A549 (cell line): ENCODE results near the gene SLIT3. TPM values are rescaled to one million over a fixed set of nuclear protein-coding genes. Genes with fewer than 3 reads are reported as not detected.

Experiments used
- ATAC-seq, 2 experiments: fragments of 200-7000 bp in 1 of 2; fragments of >200 bp in 1 of 2; cut with Nextera tagmentation in 1 of 2; cut with Tn5 transposase in 1 of 2; 3 replicates each; pipeline versions ENCODE4 v1.8.0 to v1.9.1; 2018 to 2020; ENCODE audit warnings: mild to moderate bottlenecking in 1 of 2, moderate library complexity in 1 of 2
- CTCF ChIA-PET: fragments of 300-600 bp; sonication (Branson Sonifier 250); formaldehyde crosslinking; extraction: SDS; loops from one replicate; lab custom pipeline; 2021; ENCODE audit warnings: antibody characterized with exemption, inconsistent platforms; lab: Yijun Ruan, JAX
- POLR2A ChIA-PET: fragments of 350-600 bp; formaldehyde crosslinking; extraction: SDS; loops from one replicate; lab custom pipeline; 2021; ENCODE audit warnings: antibody characterized with exemption, inconsistent platforms; lab: Yijun Ruan, JAX
- DNase-seq, 2 experiments: peaks; one replicate each; pipeline versions ENCODE4 v3.0.0 to v3.0.0-alpha.2; 2011 to 2016; ENCODE audit warnings: low read depth in 1 of 2, low spot score in 1 of 2
- FAIRE-seq: peaks from 2 replicates; lab custom pipeline; 2011; peaks lifted over from hg19 to GRCh38; lab: Jason Lieb, UNC
- H3K27ac ChIP-seq, 2 experiments: fragments of >200 bp; sonication (Bioruptor Twin); formaldehyde crosslinking; 3 replicates each; pipeline ENCODE4 v1.5.1; 2016 to 2017
- H3K4me1 ChIP-seq: fragments of >200 bp; sonication (Bioruptor Twin); formaldehyde crosslinking; 3 replicates; pipeline ENCODE4 v1.6.1; 2016
- H3K4me2 ChIP-seq: fragments of >200 bp; sonication (Bioruptor Twin); formaldehyde crosslinking; 3 replicates; pipeline ENCODE4 v1.6.1; 2016
- H3K4me3 ChIP-seq: fragments of >200 bp; sonication (Bioruptor Twin); formaldehyde crosslinking; 3 replicates; pipeline ENCODE4 v1.5.1; 2016
- H3K9me3 ChIP-seq: fragments of >200 bp; sonication (Bioruptor Twin); formaldehyde crosslinking; 3 replicates; pipeline ENCODE4 v1.6.1; 2016
- CEBPB ChIP-seq, 2 experiments: fragments of >200 bp in 1 of 2; sonication (Bioruptor Twin) in 1 of 2; formaldehyde crosslinking in 1 of 2; IDR thresholded peaks; 2 replicates each; pipeline ENCODE4 v1.6.1; 2012 to 2016
- CHD2 ChIP-seq: fragments of 150-350 bp; IDR thresholded peaks from 2 replicates; pipeline ENCODE4 v1.6.1; 2014; ENCODE audit warnings: low read length; ENCODE audit not compliant: partially characterized antibody
- EHF ChIP-seq: fragments of 250-450 bp; sonication (Bioruptor Pico); IDR thresholded peaks from 2 replicates; pipeline ENCODE4 v1.5.0; 2020; ENCODE audit warnings: mild to moderate bottlenecking
- EHMT2 ChIP-seq: fragments of 200-600 bp; sonication (generic); IDR thresholded peaks from 2 replicates; pipeline ENCODE4 v1.6.1; 2016; ENCODE audit warnings: antibody characterized with exemption, low read depth, mild to moderate bottlenecking, moderate library complexity
- FOSL2 ChIP-seq, 2 experiments: fragments of 450-650 bp in 1 of 2; fragments of >200 bp in 1 of 2; sonication (Bioruptor Twin) in 1 of 2; formaldehyde crosslinking; IDR thresholded peaks; 2 replicates each; pipeline versions ENCODE4 v1.5.0 to v1.6.1; 2016 to 2020; ENCODE audit warnings: mild to moderate bottlenecking in 1 of 2, moderate library complexity in 1 of 2
- HDAC2 ChIP-seq: fragments of 200-600 bp; sonication (generic); IDR thresholded peaks from 2 replicates; pipeline ENCODE4 v1.6.1; 2016
- HOXA7 ChIP-seq: fragments of 250-450 bp; sonication (Bioruptor Pico); IDR thresholded peaks from 2 replicates; pipeline ENCODE4 v1.5.0; 2020; ENCODE audit warnings: mild to moderate bottlenecking, moderate library complexity
- KDM1A ChIP-seq: fragments of 200-600 bp; sonication (generic); IDR thresholded peaks from 2 replicates; pipeline ENCODE4 v1.6.1; 2016; ENCODE audit warnings: low read depth, mild to moderate bottlenecking
- MAZ ChIP-seq: fragments of 150-350 bp; IDR thresholded peaks from 2 replicates; pipeline ENCODE4 v1.6.1; 2014; ENCODE audit warnings: antibody characterized with exemption, low read depth, low read length, borderline replicate concordance
- NR3C1 ChIP-seq: fragments of >200 bp; sonication (Bioruptor Twin); formaldehyde crosslinking; IDR thresholded peaks from 3 replicates; pipeline ENCODE4 v1.6.1; 2017
- POLR2A ChIP-seq: IDR thresholded peaks from 2 replicates; pipeline ENCODE4 v1.6.1; 2012; ENCODE audit warnings: mild to moderate bottlenecking, low read length
- RAD21 ChIP-seq, 2 experiments: fragments of >200 bp in 1 of 2; sonication (Bioruptor Twin) in 1 of 2; formaldehyde crosslinking in 1 of 2; IDR thresholded peaks in 1 of 2; conservative IDR thresholded peaks in 1 of 2; 2 replicates in 1 of 2; 3 replicates in 1 of 2; pipeline ENCODE4 v1.6.1; 2012 to 2018; ENCODE audit warnings: inconsistent platforms in 1 of 2
- RNF2 ChIP-seq: fragments of 200-600 bp; sonication (generic); IDR thresholded peaks from 2 replicates; pipeline ENCODE4 v1.6.1; 2016; ENCODE audit warnings: low read depth, mild to moderate bottlenecking, antibody characterized with exemption, moderate library complexity, borderline replicate concordance
- TFCP2L1 ChIP-seq: fragments of 250-450 bp; sonication (Bioruptor Pico); IDR thresholded peaks from 2 replicates; pipeline ENCODE4 v1.5.0; 2021; ENCODE audit warnings: mild to moderate bottlenecking
- ZFP36 ChIP-seq: fragments of 450-650 bp; IDR thresholded peaks from 2 replicates; pipeline ENCODE4 v1.6.1; 2014; ENCODE audit warnings: borderline replicate concordance; ENCODE audit not compliant: partially characterized antibody
- ZNF302 ChIP-seq: fragments of 250-450 bp; sonication (Bioruptor Pico); IDR thresholded peaks from 2 replicates; pipeline ENCODE4 v1.9.0; 2021; ENCODE audit warnings: inconsistent platforms, mild to moderate bottlenecking, moderate library complexity
- WGBS: methylation state at CpG from one replicate; pipeline ENCODE4 v1.1.6; 2017; ENCODE audit errors: missing lambda C conversion rate; 5-methylcytosine and 5-hydroxymethylcytosine counted together
- polyA plus RNA-seq, 4 experiments: library from polyadenylated mRNA; depleted of rRNA in 3 of 4; stranded (reverse); fragments of >200 nt; fragmentation: RNase III in 1 of 4; extraction: RNeasy Plus Mini Kit Qiagen cat#74134 plus additional on column Dnase treatment in 1 of 4; gene quantifications; 2 replicates in 3 of 4; 3 replicates in 1 of 4; pipeline ENCODE4 v1.2.3, GENCODE V29; 2011 to 2017
- TF ChIP-seq, protein P1 (sequence below): fragments of 250-450 bp; sonication (Bioruptor Pico); IDR thresholded peaks from 2 replicates; pipeline ENCODE4 v1.5.0; 2020; ENCODE audit warnings: low read depth, mild to moderate bottlenecking, moderate library complexity
- TF ChIP-seq, protein P2 (sequence below): IDR thresholded peaks from 2 replicates; pipeline ENCODE4 v1.6.1; 2012; ENCODE audit warnings: low read depth, borderline replicate concordance
- TF ChIP-seq, protein P3 (sequence below): fragments of 200-600 bp; sonication (generic); IDR thresholded peaks from 2 replicates; pipeline ENCODE4 v1.6.1; 2016; ENCODE audit warnings: antibody characterized with exemption, mild to moderate bottlenecking, moderate library complexity
- TF ChIP-seq, protein P4 (sequence below): fragments of >200 bp; sonication (Bioruptor Twin); formaldehyde crosslinking; IDR thresholded peaks from 3 replicates; pipeline ENCODE4 v1.6.1; 2016

The SLIT3 gene
- polyA plus RNA-seq, 2 of the 4 experiments (the other 2 are of a cell fraction) = 12.7 to 22.9 TPM

DNA sequence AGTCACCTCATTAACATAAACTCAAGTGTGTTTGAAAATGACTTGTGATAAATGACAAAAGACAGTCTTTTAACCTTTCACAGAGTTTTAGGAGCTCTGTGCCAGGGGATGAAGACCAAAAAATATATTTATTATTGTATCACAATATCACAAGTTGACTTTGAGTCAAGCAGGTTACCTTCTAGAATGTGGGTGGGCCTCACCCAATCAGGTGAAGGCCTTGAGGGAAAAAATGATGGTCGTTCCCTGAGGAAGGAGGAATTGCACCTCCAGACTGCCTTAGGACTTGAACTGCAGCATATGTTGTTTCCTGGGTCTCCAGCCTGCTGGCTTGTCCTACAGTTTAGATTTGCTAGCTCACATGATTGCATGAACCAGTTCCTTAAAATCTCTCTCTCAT is 680.1 kb downstream of the SLIT3 start:
- H3K4me1 ChIP-seq = peaks cover 8% of the 10 kb centered on the region; the same call in 1 of the 3 replicates
- ChIA-PET CTCF (interaction anchor here (1.1 kb wide), 1 partner anchor 59 kb away, joined by 3 read pairs; no protein-coding TSS in a partner anchor), POLR2A (no interaction called here)
- ATAC-seq = no peak
- 0% methylated on average over 1 of the region's 1 CpG for WGBS
- H3K4me2 ChIP-seq = no peak overlapping the region
- no peak for FAIRE-seq
- no peak overlapping the region for H3K27ac ChIP-seq
- H3K4me3 ChIP-seq = no peak overlapping the region
- no peaks in the 10 kb centered on the region for H3K9me3 ChIP-seq
- no peak for DNase-seq
- no peak for TF ChIP-seq RNF2
- no peak for TF ChIP-seq ZFP36
- TF ChIP-seq HOXA7 (CRISPR knock-in tag) = no peak
- no peak for TF ChIP-seq EHF (CRISPR knock-in tag)
- TF ChIP-seq, all 56 proteins: peak for 0

DNA sequence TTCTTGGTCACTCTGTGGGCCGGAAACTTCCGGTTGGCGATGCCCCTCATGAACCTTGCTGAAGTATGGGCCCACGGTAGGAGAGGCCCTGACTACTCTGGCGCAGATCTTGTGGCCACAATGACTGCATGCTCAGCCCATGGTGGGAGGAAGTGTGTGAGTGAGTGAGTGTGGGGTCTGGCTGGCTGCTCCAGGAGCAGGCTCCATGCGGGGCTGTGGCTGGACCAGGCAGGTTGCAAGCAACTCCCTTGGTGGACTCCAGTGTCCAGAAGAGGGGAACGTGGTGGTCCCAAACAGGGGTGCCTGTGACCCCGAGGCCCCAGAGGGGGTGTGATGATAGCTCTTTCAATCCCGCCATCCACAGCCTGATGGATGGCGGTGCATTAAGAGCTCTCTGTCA is 686.3 kb downstream of the SLIT3 start:
- no peak overlapping the region for H3K4me2 ChIP-seq
- ChIA-PET CTCF (no interaction called here), POLR2A (no interaction called here)
- no peak overlapping the region for H3K27ac ChIP-seq
- no peak overlapping the region for H3K4me3 ChIP-seq
- H3K4me1 ChIP-seq = peaks cover 3% of the 10 kb centered on the region; the same call in 1 of the 3 replicates
- no peak for DNase-seq
- no peak for ATAC-seq
- H3K9me3 ChIP-seq = no peaks in the 10 kb centered on the region
- WGBS = 61% methylated on average over 9 of the region's 10 CpGs
- TF ChIP-seq POLR2A = no peak
- TF ChIP-seq MAZ = no peak
- TF ChIP-seq, protein P1, sequence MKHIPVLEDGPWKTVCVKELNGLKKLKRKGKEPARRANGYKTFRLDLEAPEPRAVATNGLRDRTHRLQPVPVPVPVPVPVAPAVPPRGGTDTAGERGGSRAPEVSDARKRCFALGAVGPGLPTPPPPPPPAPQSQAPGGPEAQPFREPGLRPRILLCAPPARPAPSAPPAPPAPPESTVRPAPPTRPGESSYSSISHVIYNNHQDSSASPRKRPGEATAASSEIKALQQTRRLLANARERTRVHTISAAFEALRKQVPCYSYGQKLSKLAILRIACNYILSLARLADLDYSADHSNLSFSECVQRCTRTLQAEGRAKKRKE (CRISPR knock-in tag) = no peak
- no peak for TF ChIP-seq FOSL2 (IDR thresholded peaks at IDR 0.05)
- no peak for TF ChIP-seq FOSL2 (CRISPR knock-in tag; IDR thresholded peaks at IDR 0.05)
- TF ChIP-seq HDAC2 = no peak
- no peak for TF ChIP-seq ZNF302 (CRISPR knock-in tag)
- no peak for TF ChIP-seq CEBPB (IDR thresholded peaks at IDR 0.05)
- TF ChIP-seq RAD21 (conservative IDR thresholded peaks at IDR 0.05 in 1 of 2, IDR thresholded peaks at IDR 0.05 in 1 of 2) = no peak
- no peak for FAIRE-seq

DNA sequence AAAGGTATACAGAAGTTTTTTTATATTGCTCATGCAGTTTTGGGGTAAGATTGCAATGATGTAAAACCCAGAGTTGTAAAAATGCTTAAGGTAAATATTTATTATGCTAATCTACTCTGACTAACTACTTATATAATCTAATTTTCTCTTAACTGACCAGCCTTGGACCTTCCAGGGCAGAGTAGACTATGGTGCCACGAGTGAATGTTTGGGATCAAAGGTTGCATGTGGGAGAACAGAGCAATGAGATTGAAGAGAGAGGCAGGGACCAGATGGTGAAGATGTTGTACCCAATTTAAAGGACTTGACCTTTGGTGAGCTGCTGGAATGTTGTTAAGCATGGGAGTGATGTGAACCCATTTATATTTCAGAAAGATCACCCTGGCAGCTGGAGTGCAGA is 686.9 kb downstream of the SLIT3 start:
- no peak for DNase-seq
- POLR2A ChIA-PET = no interaction called here
- 3% methylated on average over 1 of the region's 1 CpG for WGBS
- H3K4me2 ChIP-seq = no peak overlapping the region
- H3K4me3 ChIP-seq = no peak overlapping the region
- no peak for ATAC-seq
- H3K27ac ChIP-seq = no peak overlapping the region
- CTCF ChIA-PET = no interaction called here
- peaks cover 3% of the 10 kb centered on the region; the same call in 1 of the 3 replicates for H3K4me1 ChIP-seq
- no peak for TF ChIP-seq KDM1A
- TF ChIP-seq HOXA7 (CRISPR knock-in tag) = no peak
- TF ChIP-seq EHF (CRISPR knock-in tag) = no peak
- TF ChIP-seq, protein P2, sequence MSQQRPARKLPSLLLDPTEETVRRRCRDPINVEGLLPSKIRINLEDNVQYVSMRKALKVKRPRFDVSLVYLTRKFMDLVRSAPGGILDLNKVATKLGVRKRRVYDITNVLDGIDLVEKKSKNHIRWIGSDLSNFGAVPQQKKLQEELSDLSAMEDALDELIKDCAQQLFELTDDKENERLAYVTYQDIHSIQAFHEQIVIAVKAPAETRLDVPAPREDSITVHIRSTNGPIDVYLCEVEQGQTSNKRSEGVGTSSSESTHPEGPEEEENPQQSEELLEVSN = no peak
- TF ChIP-seq EHMT2 = no peak
- TF ChIP-seq CHD2 = no peak
- TF ChIP-seq, protein P3, sequence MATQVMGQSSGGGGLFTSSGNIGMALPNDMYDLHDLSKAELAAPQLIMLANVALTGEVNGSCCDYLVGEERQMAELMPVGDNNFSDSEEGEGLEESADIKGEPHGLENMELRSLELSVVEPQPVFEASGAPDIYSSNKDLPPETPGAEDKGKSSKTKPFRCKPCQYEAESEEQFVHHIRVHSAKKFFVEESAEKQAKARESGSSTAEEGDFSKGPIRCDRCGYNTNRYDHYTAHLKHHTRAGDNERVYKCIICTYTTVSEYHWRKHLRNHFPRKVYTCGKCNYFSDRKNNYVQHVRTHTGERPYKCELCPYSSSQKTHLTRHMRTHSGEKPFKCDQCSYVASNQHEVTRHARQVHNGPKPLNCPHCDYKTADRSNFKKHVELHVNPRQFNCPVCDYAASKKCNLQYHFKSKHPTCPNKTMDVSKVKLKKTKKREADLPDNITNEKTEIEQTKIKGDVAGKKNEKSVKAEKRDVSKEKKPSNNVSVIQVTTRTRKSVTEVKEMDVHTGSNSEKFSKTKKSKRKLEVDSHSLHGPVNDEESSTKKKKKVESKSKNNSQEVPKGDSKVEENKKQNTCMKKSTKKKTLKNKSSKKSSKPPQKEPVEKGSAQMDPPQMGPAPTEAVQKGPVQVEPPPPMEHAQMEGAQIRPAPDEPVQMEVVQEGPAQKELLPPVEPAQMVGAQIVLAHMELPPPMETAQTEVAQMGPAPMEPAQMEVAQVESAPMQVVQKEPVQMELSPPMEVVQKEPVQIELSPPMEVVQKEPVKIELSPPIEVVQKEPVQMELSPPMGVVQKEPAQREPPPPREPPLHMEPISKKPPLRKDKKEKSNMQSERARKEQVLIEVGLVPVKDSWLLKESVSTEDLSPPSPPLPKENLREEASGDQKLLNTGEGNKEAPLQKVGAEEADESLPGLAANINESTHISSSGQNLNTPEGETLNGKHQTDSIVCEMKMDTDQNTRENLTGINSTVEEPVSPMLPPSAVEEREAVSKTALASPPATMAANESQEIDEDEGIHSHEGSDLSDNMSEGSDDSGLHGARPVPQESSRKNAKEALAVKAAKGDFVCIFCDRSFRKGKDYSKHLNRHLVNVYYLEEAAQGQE = no peak
- no peak for TF ChIP-seq TFCP2L1
- TF ChIP-seq, protein P4, sequence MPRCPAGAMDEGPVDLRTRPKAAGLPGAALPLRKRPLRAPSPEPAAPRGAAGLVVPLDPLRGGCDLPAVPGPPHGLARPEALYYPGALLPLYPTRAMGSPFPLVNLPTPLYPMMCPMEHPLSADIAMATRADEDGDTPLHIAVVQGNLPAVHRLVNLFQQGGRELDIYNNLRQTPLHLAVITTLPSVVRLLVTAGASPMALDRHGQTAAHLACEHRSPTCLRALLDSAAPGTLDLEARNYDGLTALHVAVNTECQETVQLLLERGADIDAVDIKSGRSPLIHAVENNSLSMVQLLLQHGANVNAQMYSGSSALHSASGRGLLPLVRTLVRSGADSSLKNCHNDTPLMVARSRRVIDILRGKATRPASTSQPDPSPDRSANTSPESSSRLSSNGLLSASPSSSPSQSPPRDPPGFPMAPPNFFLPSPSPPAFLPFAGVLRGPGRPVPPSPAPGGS = no peak
- TF ChIP-seq NR3C1 = no peak
- H3K9me3 ChIP-seq = no peaks in the 10 kb centered on the region
- no peak for FAIRE-seq
